Cerebellar nuclear complex (tissue), 1 donor: ENCODE data around the gene ZDHHC11.
"Not testable (repeated sequence)": the region's sequence is repeated elsewhere in the genome, so short reads cannot be mapped to it uniquely, and the experiment has no call there.

Source experiments
- DNase-seq, 2 experiments: peaks; one replicate each; lab custom pipeline; 2025; lab: John Stamatoyannopoulos, UW

The ZDHHC11 gene

GRCh38 chr5:776862-777711 lies 73.7 kb downstream of the ZDHHC11 start:
- no peak for DNase-seq

DNA sequence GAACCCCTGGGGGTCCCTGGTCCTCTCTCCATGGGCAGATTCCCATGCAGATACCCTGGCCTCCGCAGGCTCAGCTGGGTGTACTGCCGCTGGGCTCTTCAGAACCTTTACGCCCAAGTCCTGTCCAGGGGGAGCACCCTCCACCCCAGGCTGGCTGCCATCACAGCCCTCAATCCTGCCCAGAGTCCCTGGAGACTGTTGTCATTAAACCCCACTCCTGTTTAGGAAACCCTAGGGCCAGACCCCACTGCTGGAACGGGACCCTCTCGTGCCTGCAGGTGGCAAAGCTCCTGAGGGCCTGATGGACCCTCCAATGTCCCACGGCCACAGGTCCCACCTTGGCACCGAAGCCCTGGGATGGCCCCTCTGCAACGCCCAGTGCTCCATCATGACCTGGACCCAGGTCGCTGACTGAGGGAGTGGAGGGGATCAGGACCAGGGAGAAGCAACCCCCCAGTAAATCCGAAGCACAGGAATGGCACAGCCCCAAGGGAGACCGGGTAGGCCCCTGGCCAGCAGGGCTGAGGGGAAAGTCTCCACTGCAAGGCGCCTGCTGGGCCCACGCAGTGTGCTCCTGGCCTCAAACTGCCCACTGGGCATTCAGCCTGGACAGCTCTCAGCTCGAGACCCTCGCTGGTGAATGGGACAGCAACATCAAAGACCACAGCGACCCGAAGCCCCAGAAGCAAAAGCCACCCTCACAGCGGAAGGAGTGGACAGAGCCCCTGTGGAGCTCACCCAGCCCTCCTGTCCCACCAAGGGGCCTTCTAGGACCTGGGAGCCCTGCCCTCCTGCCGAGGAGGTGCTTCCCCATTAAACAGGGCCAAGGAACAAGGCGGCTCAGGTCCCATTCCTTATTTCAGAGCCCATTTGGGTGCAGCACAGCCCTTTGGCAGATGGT lies 74.6 kb downstream of the ZDHHC11 start:
- DNase-seq: no peak

GRCh38 chr5:775595-775960 lies 75.2 kb downstream of the ZDHHC11 start:
- DNase-seq: not testable (repeated sequence)

DNA sequence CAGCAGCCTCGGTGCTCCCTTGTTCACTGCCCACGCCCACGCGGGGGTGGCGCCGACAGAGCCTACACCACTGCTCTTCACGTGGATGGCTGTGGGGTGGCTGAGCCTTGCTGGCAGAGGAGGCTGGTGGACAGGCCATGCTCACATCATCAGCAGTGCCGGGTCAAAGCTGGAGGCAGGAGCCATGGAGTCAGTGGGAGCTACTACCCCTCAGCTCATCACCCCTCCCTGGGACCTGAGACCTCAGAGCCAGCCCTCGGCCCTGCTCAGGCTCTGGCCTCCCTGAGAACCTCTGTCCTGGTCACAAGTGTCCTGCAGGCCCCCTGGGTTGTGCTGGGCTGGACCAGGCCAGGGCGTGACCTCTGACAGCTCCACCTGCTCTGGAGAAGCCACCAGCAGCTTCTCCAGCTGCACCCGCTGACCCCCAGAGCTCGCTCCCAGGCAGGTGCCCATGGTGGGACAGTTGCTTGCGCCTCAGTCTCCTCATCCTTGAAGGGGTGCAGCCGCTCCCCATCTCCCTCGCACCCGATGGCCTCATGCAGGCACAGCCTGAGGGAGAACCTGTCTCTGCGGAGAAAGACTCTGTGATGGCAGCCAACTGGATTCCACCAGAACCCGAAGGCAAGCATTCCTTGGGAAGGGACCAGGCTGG lies 75.8 kb downstream of the ZDHHC11 start:
- not testable (repeated sequence) for DNase-seq

DNA sequence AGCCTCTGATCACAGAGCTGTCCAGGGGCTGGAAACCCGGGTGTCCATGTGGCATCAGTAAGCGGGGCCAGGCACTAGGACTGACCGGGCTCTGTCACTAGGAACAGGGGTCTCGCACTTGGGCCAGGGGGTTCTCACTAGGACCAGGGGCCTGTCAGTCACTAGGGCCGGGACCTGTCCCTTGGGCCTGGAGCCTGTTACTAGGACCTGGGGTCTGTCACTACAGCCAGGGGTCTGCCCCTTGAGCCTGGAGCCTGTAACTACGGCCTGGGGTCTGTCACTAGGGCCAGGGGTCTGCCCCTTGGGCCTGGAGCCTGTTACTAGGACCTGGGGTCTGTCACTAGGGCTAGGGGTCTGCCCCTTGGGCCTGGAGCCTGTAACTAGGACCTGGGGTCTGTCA lies 76.5 kb downstream of the ZDHHC11 start:
- DNase-seq: not testable (repeated sequence)

- no peak for DNase-seq
Observed at GRCh38 chr5:773517-774264, 77.1 kb downstream of the ZDHHC11 start.

- DNase-seq: not testable (repeated sequence)
Observed at GRCh38 chr5:772931-773330, 77.9 kb downstream of the ZDHHC11 start.

- not testable (repeated sequence) for DNase-seq
Observed at GRCh38 chr5:772547-772890, 78.3 kb downstream of the ZDHHC11 start.

DNA sequence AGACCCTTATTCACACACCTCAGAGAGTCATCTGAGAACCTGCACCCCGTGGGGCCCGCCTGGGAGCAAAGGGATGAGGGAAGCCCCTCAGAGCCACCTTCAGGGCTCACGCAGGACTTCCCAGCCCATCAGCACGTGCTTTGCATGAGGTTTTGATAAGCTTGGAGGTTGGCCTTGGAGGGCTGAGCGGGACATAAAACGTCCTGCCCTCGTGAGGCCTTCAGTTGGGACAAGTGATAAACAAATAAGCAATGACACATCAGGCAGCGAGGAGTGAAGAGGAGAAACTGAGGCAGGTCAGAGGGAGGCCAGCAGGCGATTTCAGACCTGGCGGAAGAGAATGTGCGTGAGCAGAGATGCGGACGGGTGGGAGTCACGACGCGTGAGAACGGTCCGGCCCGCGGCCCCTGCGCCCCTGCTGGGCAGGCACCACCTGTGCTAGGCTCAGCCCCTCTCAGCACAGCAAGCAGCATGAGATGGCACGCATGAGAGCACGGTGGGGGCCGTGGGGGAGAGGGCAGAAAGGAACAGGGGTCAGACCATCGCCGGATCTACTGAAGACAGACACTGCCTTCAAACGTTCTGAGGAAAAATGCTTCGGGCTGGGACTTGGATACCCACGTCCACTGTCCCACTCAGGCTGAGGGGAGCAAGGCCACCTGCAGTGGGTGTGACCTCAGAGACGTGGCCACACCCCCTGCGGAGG lies 78.8 kb downstream of the ZDHHC11 start:
- DNase-seq: not testable (repeated sequence)

GRCh38 chr5:771087-771781 lies 79.6 kb downstream of the ZDHHC11 start:
- not testable (repeated sequence) for DNase-seq

DNA sequence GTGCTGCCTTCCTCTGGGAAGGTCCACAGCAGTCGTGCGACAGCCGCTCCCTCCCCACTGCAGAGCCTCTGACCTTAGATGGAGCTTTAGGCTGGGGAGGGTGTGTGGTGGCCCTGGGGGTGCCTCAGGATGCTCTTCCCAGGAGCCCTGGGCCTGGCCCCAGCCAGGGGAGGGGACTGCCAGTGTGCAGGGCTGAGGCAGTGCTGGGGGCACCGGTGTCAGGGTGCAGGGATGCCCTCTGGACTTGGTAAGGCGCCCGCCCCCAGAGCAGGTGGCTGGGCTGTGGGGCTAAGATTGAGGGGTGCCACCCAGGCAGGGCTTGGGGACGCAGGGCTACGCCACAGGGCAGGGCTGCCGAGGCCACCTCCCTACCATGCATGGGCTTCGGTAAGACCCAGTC lies 80.2 kb downstream of the ZDHHC11 start:
- DNase-seq: not testable (repeated sequence)

GRCh38 chr5:769485-770145 lies 81.2 kb downstream of the ZDHHC11 start:
- not testable (repeated sequence) for DNase-seq

DNA sequence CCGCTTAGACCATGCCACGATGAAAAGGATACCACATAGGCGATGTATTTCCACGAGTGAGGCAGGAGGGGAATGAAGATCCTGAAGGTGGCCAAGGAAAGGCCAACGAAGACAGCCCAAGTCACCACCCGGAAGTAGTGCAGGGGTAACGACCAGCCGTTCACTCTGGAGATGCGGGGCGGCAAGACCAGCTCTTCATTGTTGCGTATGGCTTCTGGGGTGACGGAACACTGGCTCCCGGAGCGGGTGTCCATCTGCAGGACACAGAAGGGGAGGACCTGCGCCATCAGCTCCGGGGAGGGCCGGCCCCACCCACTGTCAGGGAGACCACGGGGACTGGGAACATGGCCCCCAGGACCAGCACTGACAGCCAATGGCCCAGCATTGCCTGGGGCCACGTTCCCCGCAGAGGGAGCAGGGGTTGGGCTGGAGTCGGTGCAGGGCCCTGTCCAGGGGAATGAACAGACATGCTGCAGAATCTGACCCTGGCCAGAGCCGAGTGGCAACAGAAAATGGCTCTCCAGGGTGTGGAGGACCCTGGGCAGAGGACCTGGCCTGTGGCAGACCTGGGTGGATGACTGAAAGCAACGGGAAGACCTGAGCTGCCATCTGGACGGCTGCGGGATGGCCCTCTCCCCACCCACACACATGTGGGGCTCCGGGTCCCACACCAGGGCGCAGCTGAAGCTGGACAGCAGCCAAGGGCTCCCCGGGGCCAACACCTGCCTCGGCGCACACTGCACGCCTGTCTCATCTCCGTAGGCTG lies 83.9 kb downstream of the ZDHHC11 start:
- no peak for DNase-seq

GRCh38 chr5:765948-766631 lies 84.7 kb downstream of the ZDHHC11 start:
- no peak for DNase-seq

- no peak for DNase-seq
Observed at GRCh38 chr5:763998-764781, 86.6 kb downstream of the ZDHHC11 start.

DNA sequence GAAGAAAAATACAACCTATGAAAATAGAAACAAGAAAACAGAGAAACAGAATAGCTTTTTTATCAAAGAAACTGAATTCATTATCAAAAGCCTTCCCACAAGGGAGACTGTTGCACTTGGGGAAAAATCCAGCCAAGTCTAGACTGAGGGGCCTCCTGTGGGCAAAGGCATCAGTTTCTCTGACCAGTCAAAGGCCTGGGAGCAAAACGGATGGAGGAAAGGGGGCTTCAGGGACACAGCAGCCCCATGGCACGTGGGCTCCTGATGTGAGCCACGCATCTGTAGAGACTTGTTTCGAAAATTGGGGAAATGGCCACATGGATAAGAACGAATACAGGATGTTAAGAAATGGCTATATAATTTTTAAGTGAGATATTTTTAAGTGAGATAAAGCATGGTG lies 87.4 kb downstream of the ZDHHC11 start:
- no peak for DNase-seq

GRCh38 chr5:762996-763395 lies 87.8 kb downstream of the ZDHHC11 start:
- DNase-seq: not testable (repeated sequence)
